Skeletal muscle tissue (tissue), 4 donors: ENCODE measurements around the gene CATSPER1. TPM values are rescaled to one million over a fixed set of nuclear protein-coding genes. Genes with fewer than 3 reads are reported as not detected.

Experiments
- H3K27ac ChIP-seq: one replicate; pipeline ENCODE4 v1.7.0; 2013; ENCODE audit warnings: mild to moderate bottlenecking, low read depth, low read length, inconsistent platforms
- H3K27me3 ChIP-seq, 3 donors: one replicate each; pipeline ENCODE4 v1.7.0; 2013; ENCODE audit warnings: low read length in 3 of 3; ENCODE audit not compliant: control insufficient read depth in 3 of 3, insufficient read depth in 3 of 3
- H3K36me3 ChIP-seq, 3 donors: one replicate each; pipeline ENCODE4 v1.7.0; 2013; ENCODE audit warnings: low read length in 3 of 3; ENCODE audit not compliant: control insufficient read depth in 3 of 3, insufficient read depth in 3 of 3
- H3K4me1 ChIP-seq, 3 donors: one replicate each; pipeline ENCODE4 v1.7.0; 2013; ENCODE audit warnings: low read length in 3 of 3, mild to moderate bottlenecking in 3 of 3; ENCODE audit not compliant: control insufficient read depth in 3 of 3, insufficient read depth in 3 of 3
- H3K4me3 ChIP-seq, 3 donors: one replicate each; pipeline ENCODE4 v1.7.0; 2013; ENCODE audit warnings: low read length in 3 of 3
- H3K9ac ChIP-seq, 3 donors: one replicate each; pipeline ENCODE4 v1.7.0; 2013; ENCODE audit warnings: low read length in 3 of 3, mild to moderate bottlenecking in 3 of 3, moderate library complexity in 2 of 3, low read depth in 1 of 3
- H3K9me3 ChIP-seq, 3 donors: one replicate each; pipeline ENCODE4 v1.7.0; 2013; ENCODE audit warnings: low read length in 3 of 3; ENCODE audit not compliant: control insufficient read depth in 3 of 3
- total RNA-seq: library from RNA; depleted of rRNA; stranded (reverse); fragments of >200 nt; gene quantifications from one replicate; pipeline ENCODE4 v1.2.3, GENCODE V29; 2014
- donor health status: Osteomylitis.

The CATSPER1 gene
- total RNA-seq, 1 donor from 2014 or later: not detected

- peak overlapping the region; percentile 83 for H3K27ac ChIP-seq
- peaks cover 33 to 46% (median 35%) of the 10 kb centered on the region in 3 donors for H3K36me3 ChIP-seq
- peaks cover 24 to 31% (median 26%) of the 10 kb centered on the region in 3 donors for H3K4me1 ChIP-seq
- H3K9ac ChIP-seq: peak overlapping the region; percentile 28 to 78 (median 58)
- no peak overlapping the region for H3K4me3 ChIP-seq
- no peaks in the 10 kb centered on the region for H3K9me3 ChIP-seq
- no peaks in the 10 kb centered on the region for H3K27me3 ChIP-seq
These were observed 42.0 kb upstream of the CATSPER1 start for GRCh38 chr11:66068154-66068821.

- Histone ChIP-seq H3K27me3 (no peaks in the 10 kb centered on the region), H3K4me3 (no peak overlapping the region), H3K36me3 (peaks cover 38 to 51% (median 42%) of the 10 kb centered on the region in 3 donors), H3K4me1 (peaks cover 24 to 31% (median 26%) of the 10 kb centered on the region in 3 donors), H3K27ac (no peak overlapping the region), H3K9me3 (no peaks in the 10 kb centered on the region), H3K9ac (peak overlapping the region in 1 of 3 donors; percentile 25)
These were observed 41.4 kb upstream of the CATSPER1 start for GRCh38 chr11:66067640-66068039.

GRCh38 chr11:66066751-66067150 is 40.5 kb upstream of the CATSPER1 start:
- Histone ChIP-seq H3K36me3 (peaks cover 40 to 55% (median 50%) of the 10 kb centered on the region in 3 donors), H3K9ac (no peak overlapping the region), H3K27ac (no peak overlapping the region), H3K27me3 (no peaks in the 10 kb centered on the region), H3K4me3 (no peak overlapping the region), H3K9me3 (no peaks in the 10 kb centered on the region), H3K4me1 (peaks cover 23 to 31% (median 26%) of the 10 kb centered on the region in 3 donors)

- H3K9me3 ChIP-seq: no peaks in the 10 kb centered on the region
- H3K4me1 ChIP-seq: peaks cover 16 to 21% (median 18%) of the 10 kb centered on the region in 3 donors
- H3K36me3 ChIP-seq: peaks cover 62 to 76% (median 72%) of the 10 kb centered on the region in 3 donors
- no peak overlapping the region for H3K27ac ChIP-seq
- H3K9ac ChIP-seq: no peak overlapping the region
- no peak overlapping the region for H3K4me3 ChIP-seq
- H3K27me3 ChIP-seq: no peaks in the 10 kb centered on the region
These were observed 38.3 kb upstream of the CATSPER1 start for GRCh38 chr11:66064571-66064970.

- H3K9ac ChIP-seq: no peak overlapping the region
- no peak overlapping the region for H3K27ac ChIP-seq
- no peaks in the 10 kb centered on the region for H3K9me3 ChIP-seq
- H3K27me3 ChIP-seq: no peaks in the 10 kb centered on the region
- no peak overlapping the region for H3K4me3 ChIP-seq
- peaks cover 10 to 14% (median 12%) of the 10 kb centered on the region in 3 donors for H3K4me1 ChIP-seq
- peaks cover 68 to 83% (median 78%) of the 10 kb centered on the region in 3 donors for H3K36me3 ChIP-seq
These were observed 37.6 kb upstream of the CATSPER1 start for GRCh38 chr11:66063900-66064299.

GRCh38 chr11:66062408-66062807 is 36.1 kb upstream of the CATSPER1 start:
- H3K27me3 ChIP-seq: no peaks in the 10 kb centered on the region
- H3K4me1 ChIP-seq: no peaks in the 10 kb centered on the region
- no peak overlapping the region for H3K27ac ChIP-seq
- H3K9ac ChIP-seq: no peak overlapping the region
- H3K4me3 ChIP-seq: no peak overlapping the region
- H3K9me3 ChIP-seq: no peaks in the 10 kb centered on the region
- peaks cover 65 to 83% (median 82%) of the 10 kb centered on the region in 3 donors for H3K36me3 ChIP-seq

- Histone ChIP-seq H3K9me3 (no peaks in the 10 kb centered on the region), H3K9ac (no peak overlapping the region), H3K27me3 (no peaks in the 10 kb centered on the region), H3K27ac (no peak overlapping the region), H3K4me3 (no peak overlapping the region), H3K36me3 (peaks cover 65 to 82% (median 82%) of the 10 kb centered on the region in 3 donors), H3K4me1 (no peaks in the 10 kb centered on the region)
These were observed 35.0 kb upstream of the CATSPER1 start for GRCh38 chr11:66061268-66061667.

- H3K36me3 ChIP-seq: peaks cover 75 to 89% (median 88%) of the 10 kb centered on the region in 3 donors
- H3K4me1 ChIP-seq: no peaks in the 10 kb centered on the region
- H3K27me3 ChIP-seq: no peaks in the 10 kb centered on the region
- no peak overlapping the region for H3K9ac ChIP-seq
- H3K9me3 ChIP-seq: no peaks in the 10 kb centered on the region
- no peak overlapping the region for H3K27ac ChIP-seq
- H3K4me3 ChIP-seq: no peak overlapping the region
These were observed 33.8 kb upstream of the CATSPER1 start for GRCh38 chr11:66059966-66060680.

- peaks cover 64 to 68% (median 67%) of the 10 kb centered on the region in 3 donors for H3K36me3 ChIP-seq
- H3K4me3 ChIP-seq: no peak overlapping the region
- H3K27me3 ChIP-seq: no peaks in the 10 kb centered on the region
- no peaks in the 10 kb centered on the region for H3K9me3 ChIP-seq
- no peak overlapping the region for H3K9ac ChIP-seq
- H3K27ac ChIP-seq: no peak overlapping the region
- peaks cover 11 to 19% (median 12%) of the 10 kb centered on the region in 3 donors for H3K4me1 ChIP-seq
These were observed 30.2 kb upstream of the CATSPER1 start for GRCh38 chr11:66056501-66056900.

GRCh38 chr11:66055021-66055420 is 28.7 kb upstream of the CATSPER1 start:
- no peak overlapping the region for H3K4me3 ChIP-seq
- peaks cover 0 to under 1% (median 0%) of the 10 kb centered on the region in 3 donors for H3K27me3 ChIP-seq
- peaks cover 15 to 28% (median 17%) of the 10 kb centered on the region in 3 donors for H3K4me1 ChIP-seq
- H3K27ac ChIP-seq: no peak overlapping the region
- H3K9ac ChIP-seq: no peak overlapping the region
- H3K36me3 ChIP-seq: peaks cover 49 to 53% (median 53%) of the 10 kb centered on the region in 3 donors
- H3K9me3 ChIP-seq: no peaks in the 10 kb centered on the region
